H1 (cell line): ENCODE data around the gene NKPD1. TPM values are rescaled to one million over a fixed set of nuclear protein-coding genes. Genes with fewer than 3 reads are reported as not detected.

Experiments
- CTCF ChIA-PET: fragments of 300-600 bp; sonication (Branson Sonifier 250); formaldehyde crosslinking; loops from one replicate; lab custom pipeline; 2021; ENCODE audit not compliant: partially characterized antibody; lab: Charles Lee
- POLR2A ChIA-PET: fragments of 300-600 bp; sonication (Branson Sonifier 250); formaldehyde crosslinking; loops from one replicate; lab custom pipeline; 2021; ENCODE audit warnings: inconsistent platforms; ENCODE audit not compliant: partially characterized antibody; lab: Charles Lee
- DNase-seq, 2 experiments: peaks; one replicate each; pipeline versions ENCODE4 v3.0.0 to v3.0.0-alpha.2; 2010 to 2022; ENCODE audit warnings: low spot score in 2 of 2, low read depth in 1 of 2, mixed read lengths in 1 of 2
- FAIRE-seq: peaks from 2 replicates; lab custom pipeline; 2011; peaks lifted over from hg19 to GRCh38; lab: Jason Lieb, UNC
- H2AFZ ChIP-seq: 2 replicates; pipeline ENCODE4 v1.8.1; 2012; ENCODE audit warnings: low read length, inconsistent platforms
- H2AK5ac ChIP-seq: 2 replicates; pipeline ENCODE4 v1.6.1; 2013; ENCODE audit warnings: low read depth, low read length
- H2BK120ac ChIP-seq: replicated peaks from 2 replicates; pipeline ENCODE3; 2013; ENCODE audit warnings: low read depth, low read length, inconsistent platforms
- H2BK12ac ChIP-seq: 2 replicates; pipeline ENCODE4 v1.6.1; 2013; ENCODE audit warnings: low read depth, low read length
- H2BK15ac ChIP-seq: 2 replicates; pipeline ENCODE4 v1.6.1; 2013; ENCODE audit warnings: low read length
- H2BK20ac ChIP-seq: 2 replicates; pipeline ENCODE4 v1.6.1; 2013; ENCODE audit warnings: low read length
- H2BK5ac ChIP-seq: 2 replicates; pipeline ENCODE4 v1.6.1; 2013; ENCODE audit warnings: low read depth, low read length
- H3K14ac ChIP-seq: 2 replicates; pipeline ENCODE4 v1.6.1; 2013; ENCODE audit warnings: inconsistent platforms; ENCODE audit not compliant: insufficient read length
- H3K18ac ChIP-seq: 2 replicates; pipeline ENCODE4 v1.6.1; 2013; ENCODE audit warnings: low read length; ENCODE audit errors: extremely low read depth
- H3K23ac ChIP-seq: 2 replicates; pipeline ENCODE4 v1.6.1; 2013; ENCODE audit warnings: inconsistent platforms; ENCODE audit not compliant: insufficient read length
- H3K23me2 ChIP-seq: 2 replicates; pipeline ENCODE4 v1.6.1; 2013; ENCODE audit warnings: low read depth, low read length
- H3K27ac ChIP-seq: 2 replicates; pipeline ENCODE4 v1.6.1; 2011; ENCODE audit warnings: low read depth, low read length, inconsistent platforms
- H3K27me3 ChIP-seq, 4 experiments: replicated peaks in 1 of 4; 1 replicate in 1 of 4; 2 replicates in 3 of 4; pipeline versions ENCODE4 v1.6.1 to v1.8.1; 2011 to 2013; ENCODE audit warnings: low read length in 3 of 4, mild to moderate bottlenecking in 3 of 4, inconsistent platforms in 2 of 4, mixed read lengths in 2 of 4, moderate library complexity in 1 of 4; ENCODE audit not compliant: control insufficient read depth in 3 of 4, insufficient read depth in 3 of 4; ENCODE audit errors: extremely low read depth in 1 of 4
- H3K36me3 ChIP-seq, 4 experiments: 2 replicates each; pipeline versions ENCODE4 v1.6.1 to v1.8.1; 2011 to 2013; ENCODE audit warnings: mild to moderate bottlenecking in 4 of 4, low read length in 3 of 4, moderate library complexity in 2 of 4, control low read depth in 1 of 4, inconsistent platforms in 1 of 4; ENCODE audit not compliant: insufficient read depth in 4 of 4, control insufficient read depth in 2 of 4
- H3K4ac ChIP-seq: replicated peaks from 2 replicates; pipeline ENCODE3; 2013; ENCODE audit warnings: low read length, low read depth, mixed read lengths, inconsistent platforms; ENCODE audit not compliant: insufficient read length
- H3K4me1 ChIP-seq, 4 experiments: replicated peaks in 1 of 4; 1 replicate in 1 of 4; 2 replicates in 3 of 4; pipeline versions ENCODE4 v1.6.1 to v1.8.1; 2011 to 2013; ENCODE audit warnings: low read length in 3 of 4, inconsistent platforms in 2 of 4, mixed read lengths in 1 of 4; ENCODE audit not compliant: insufficient read depth in 4 of 4, control insufficient read depth in 3 of 4
- H3K4me2 ChIP-seq, 2 experiments: 2 replicates each; pipeline versions ENCODE4 v1.6.1 to v1.8.1; 2011 to 2013; ENCODE audit warnings: low read depth in 2 of 2, low read length in 2 of 2, control low read depth in 1 of 2, inconsistent platforms in 1 of 2, mild to moderate bottlenecking in 1 of 2; ENCODE audit not compliant: insufficient read depth in 1 of 2
- H3K4me3 ChIP-seq, 4 experiments: fragments of 200-600, 300-600 bp in 1 of 4; sonication (generic), shearing (Covaris generic), sonication (Bioruptor Twin) in 1 of 4; 2 replicates each; pipeline versions ENCODE4 v1.5.1 to v1.8.1; 2011 to 2016; ENCODE audit warnings: low read length in 4 of 4, low read depth in 3 of 4, control low read depth in 2 of 4, inconsistent platforms in 2 of 4, mild to moderate bottlenecking in 2 of 4, mixed read lengths in 1 of 4, moderate library complexity in 1 of 4; ENCODE audit not compliant: insufficient read depth in 2 of 4; ENCODE audit errors: extremely low read depth in 1 of 4
- H3K56ac ChIP-seq: replicated peaks from 2 replicates; pipeline ENCODE3; 2013; ENCODE audit warnings: low read depth, mild to moderate bottlenecking, mixed read lengths, low read length, inconsistent platforms; ENCODE audit not compliant: insufficient read length
- H3K79me1 ChIP-seq: 2 replicates; pipeline ENCODE4 v1.6.1; 2013; ENCODE audit warnings: low read depth, low read length, control low read depth
- H3K79me2 ChIP-seq, 2 experiments: 2 replicates each; pipeline versions ENCODE4 v1.6.1 to v1.8.1; 2012 to 2013; ENCODE audit warnings: low read length in 2 of 2, mild to moderate bottlenecking in 2 of 2, inconsistent platforms in 1 of 2; ENCODE audit not compliant: insufficient read depth in 2 of 2, control insufficient read depth in 1 of 2
- H3K9ac ChIP-seq, 4 experiments: replicated peaks in 1 of 4; 1 replicate in 1 of 4; 2 replicates in 3 of 4; pipeline versions ENCODE4 v1.6.1 to v1.8.1; 2011 to 2013; ENCODE audit warnings: low read depth in 3 of 4, low read length in 3 of 4, control low read depth in 2 of 4, mild to moderate bottlenecking in 2 of 4, moderate library complexity in 2 of 4, inconsistent platforms in 1 of 4; ENCODE audit errors: extremely low read depth in 1 of 4
- H3K9me3 ChIP-seq, 2 experiments: 2 replicates each; pipeline versions ENCODE4 v1.6.1 to v1.8.1; 2012 to 2013; ENCODE audit warnings: mild to moderate bottlenecking in 2 of 2, moderate library complexity in 2 of 2, control low read depth in 1 of 2, inconsistent platforms in 1 of 2, low read depth in 1 of 2, low read length in 1 of 2, mixed read lengths in 1 of 2; ENCODE audit not compliant: insufficient read depth in 2 of 2
- H4K20me1 ChIP-seq, 2 experiments: replicated peaks in 1 of 2; 2 replicates each; pipeline versions ENCODE3 to v1.8.1; 2011 to 2013; ENCODE audit warnings: inconsistent platforms in 2 of 2, low read length in 2 of 2, mild to moderate bottlenecking in 1 of 2; ENCODE audit not compliant: insufficient read depth in 2 of 2, control insufficient read depth in 1 of 2
- H4K5ac ChIP-seq: 2 replicates; pipeline ENCODE4 v1.6.1; 2013; ENCODE audit warnings: low read length, low read depth, mixed read lengths, inconsistent platforms; ENCODE audit not compliant: insufficient read length
- H4K8ac ChIP-seq: 2 replicates; pipeline ENCODE4 v1.8.0; 2013; ENCODE audit warnings: mild to moderate bottlenecking, moderate library complexity, low read length, inconsistent platforms; ENCODE audit not compliant: insufficient read depth; ENCODE audit errors: extremely low read depth
- H4K91ac ChIP-seq: replicated peaks from 2 replicates; pipeline ENCODE3; 2013; ENCODE audit warnings: low read length, mixed read lengths, inconsistent platforms; ENCODE audit not compliant: insufficient read length
- BRCA1 ChIP-seq: IDR thresholded peaks from 2 replicates; pipeline ENCODE4 v1.6.1; 2012; ENCODE audit warnings: low read depth, low read length, improper control_type of control experiment
- WGBS, 2 experiments: shearing (Covaris generic) in 1 of 2; methylation state at CpG; one replicate each; pipeline versions ENCODE4 v1.1.6 to v1.1.7; 2013 to 2015; ENCODE audit warnings: low lambda C conversion rate in 2 of 2, mixed read lengths in 2 of 2, inconsistent platforms in 1 of 2, low coverage in 1 of 2, missing lambda C conversion rate in 1 of 2; ENCODE audit not compliant: insufficient replicate concordance in 2 of 2, insufficient coverage in 1 of 2, insufficient read length in 1 of 2; ENCODE audit errors: extremely low coverage in 1 of 2, missing lambda C conversion rate in 1 of 2; 5-methylcytosine and 5-hydroxymethylcytosine counted together
- polyA plus RNA-seq, 7 experiments: library from polyadenylated mRNA; depleted of rRNA in 3 of 7; stranded (reverse) in 5 of 7; unstranded in 2 of 7; fragments of >200 nt in 5 of 7; fragments of 200-250 nt in 2 of 7; gene quantifications; 1 replicate in 5 of 7; 2 replicates in 1 of 7; 4 replicates in 1 of 7; pipeline versions ENCODE4 v1.2.1 to v1.2.3, GENCODE V29; 2011 to 2013; ENCODE audit warnings: missing spikeins in 2 of 7, mixed read lengths in 2 of 7
- total RNA-seq: library from RNA; stranded (reverse); fragmentation: NEBNext Ultra II Directional; extraction: Animal tissue kit (Norgen Biotek cat#: 25700); gene quantifications from 2 replicates; pipeline ENCODE4 v1.2.1, GENCODE V29; 2021

The NKPD1 gene
- total and polyA plus RNA-seq, 2 of the 8 experiments (the other 6 are each of a cell fraction or from before 2014, with no cell fraction given): 0.30 to 0.39 TPM

DNA sequence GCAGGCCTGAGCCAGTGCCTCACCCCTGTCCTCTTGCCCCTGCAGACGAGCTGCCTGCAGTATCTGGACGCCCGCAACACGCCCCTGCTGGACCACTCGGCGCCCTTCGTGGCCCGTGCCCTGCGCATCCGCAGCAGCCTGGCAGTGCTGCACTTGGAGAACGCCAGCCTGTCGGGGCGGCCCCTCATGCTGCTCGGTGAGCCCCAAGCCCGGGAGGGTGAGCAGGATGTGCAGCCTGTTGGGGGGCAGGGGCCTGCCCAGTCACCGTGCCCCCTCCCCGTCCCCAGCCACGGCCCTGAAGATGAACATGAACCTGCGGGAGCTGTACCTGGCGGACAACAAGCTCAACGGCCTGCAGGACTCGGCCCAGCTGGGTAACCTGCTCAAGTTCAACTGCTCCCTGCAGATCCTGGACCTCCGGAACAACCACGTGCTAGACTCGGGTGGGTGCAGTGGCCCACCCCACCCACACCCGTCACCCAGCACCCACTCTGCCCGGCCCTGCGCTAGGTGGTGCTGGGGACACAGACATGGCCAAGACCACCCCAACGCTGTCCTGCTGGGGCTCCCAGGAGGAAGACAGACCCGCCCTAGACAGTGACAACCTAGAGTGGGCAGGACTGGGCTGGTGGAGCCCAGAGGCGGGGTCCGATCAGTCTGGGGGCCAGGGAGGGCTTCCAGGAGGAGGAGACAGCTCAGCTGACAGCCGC lies 18.6 kb downstream of the NKPD1 start:
- no peaks in the 10 kb centered on the region for H3K9me3 ChIP-seq
- no peak overlapping the region for H3K4me2 ChIP-seq
- TF ChIP-seq BRCA1: no peak
- H3K56ac ChIP-seq: no peak overlapping the region
- no peaks in the 10 kb centered on the region for H3K27me3 ChIP-seq
- H2AFZ ChIP-seq: no peak overlapping the region
- no peak overlapping the region for H2BK15ac ChIP-seq
- no peak overlapping the region for H2BK120ac ChIP-seq
- CTCF ChIA-PET: interaction anchor here (0.9 to 5.6 kb wide), 6 partner anchors 11 to 77 kb away, joined by 3 to 44 read pairs (median 4); partner anchors contain the start of genes BLOC1S3 and TRAPPC6A
- DNase-seq (no peak), FAIRE-seq (no peak)
- no peak overlapping the region for H3K9ac ChIP-seq
- H2AK5ac ChIP-seq: no peak overlapping the region
- peaks cover 0 to under 1% of the 10 kb centered on the region in 2 experiments; a peak in 1 of 4 replicates for H3K79me2 ChIP-seq
- peaks cover 3 to 11% of the 10 kb centered on the region in 2 experiments for H4K20me1 ChIP-seq
- no peak overlapping the region for H4K91ac ChIP-seq
- H3K23ac ChIP-seq: no peak overlapping the region
- H3K27ac ChIP-seq: no peak overlapping the region
- H2BK20ac ChIP-seq: no peak overlapping the region
- POLR2A ChIA-PET: interaction anchor here (0.8 to 1.0 kb wide), 2 partner anchors 31 to 50 kb away, joined by 3 read pairs; partner anchors contain the start of gene PPP1R37
- H3K14ac ChIP-seq: no peak overlapping the region
- no peak overlapping the region for H4K5ac ChIP-seq
- H3K79me1 ChIP-seq: peaks cover 12% of the 10 kb centered on the region
- H3K36me3 ChIP-seq: peaks cover 2 to 17% (median 7%) of the 10 kb centered on the region in 4 experiments; a peak in 5 of 8 replicates
- 96% methylated on average over 28 of the region's 33 CpGs; no CpG with 5 or more reads in 1 of the 2 experiments for WGBS, 2 experiments
- no peak overlapping the region for H2BK12ac ChIP-seq
- H3K4me1 ChIP-seq: peaks cover 0 to 8% (median 5%) of the 10 kb centered on the region in 4 experiments; a peak in 5 of 7 replicates
- no peak overlapping the region for H3K18ac ChIP-seq
- no peak overlapping the region for H3K4me3 ChIP-seq
- H3K4ac ChIP-seq: no peak overlapping the region
- 0 out of 2 replicates have a peak overlapping the region, but pooled peaks have one; percentile 66 for H2BK5ac ChIP-seq
- H4K8ac ChIP-seq: no peak overlapping the region
- H3K23me2 ChIP-seq: no peaks in the 10 kb centered on the region
